ACC112 (cell line): ENCODE data around the gene NFASC.

ENCODE experiments used
- H2AFZ ChIP-seq: fragments of 200-600 bp; sonication (generic); one replicate; pipeline ENCODE4 v1.6.0; 2017; ENCODE audit warnings: antibody characterized with exemption, low read length; ENCODE audit not compliant: unreplicated experiment
- H3K27ac ChIP-seq: fragments of 200-600 bp; sonication (generic); 2 replicates; pipeline ENCODE4 v1.5.1; 2014; ENCODE audit warnings: low read depth, mild to moderate bottlenecking, antibody characterized with exemption, low read length, moderate library complexity
- H3K27me3 ChIP-seq: fragments of 200-600 bp; sonication (generic); 2 replicates; pipeline ENCODE4 v1.6.1; 2014; ENCODE audit warnings: mild to moderate bottlenecking, antibody characterized with exemption, low read length, moderate library complexity, mixed read lengths; ENCODE audit not compliant: insufficient read depth
- H3K36me3 ChIP-seq: fragments of 200-600 bp; sonication (generic); 2 replicates; pipeline ENCODE4 v1.6.1; 2016; ENCODE audit warnings: mild to moderate bottlenecking, antibody characterized with exemption, low read length, moderate library complexity, mixed read lengths; ENCODE audit not compliant: insufficient read depth
- H3K4me1 ChIP-seq: fragments of 200-600 bp; sonication (generic); one replicate; pipeline ENCODE4 v1.6.1; 2016; ENCODE audit warnings: low read length, mixed read lengths; ENCODE audit not compliant: insufficient read depth, unreplicated experiment, control insufficient read depth
- H3K4me3 ChIP-seq: fragments of 200-600 bp; sonication (generic); 2 replicates; pipeline ENCODE4 v1.5.1; 2014; ENCODE audit warnings: mild to moderate bottlenecking, low read depth, low read length
- H3K79me2 ChIP-seq: fragments of 200-600 bp; sonication (generic); one replicate; pipeline ENCODE4 v1.6.0; 2016; ENCODE audit warnings: low read length; ENCODE audit not compliant: control insufficient read depth, unreplicated experiment, insufficient read depth

The NFASC gene

DNA sequence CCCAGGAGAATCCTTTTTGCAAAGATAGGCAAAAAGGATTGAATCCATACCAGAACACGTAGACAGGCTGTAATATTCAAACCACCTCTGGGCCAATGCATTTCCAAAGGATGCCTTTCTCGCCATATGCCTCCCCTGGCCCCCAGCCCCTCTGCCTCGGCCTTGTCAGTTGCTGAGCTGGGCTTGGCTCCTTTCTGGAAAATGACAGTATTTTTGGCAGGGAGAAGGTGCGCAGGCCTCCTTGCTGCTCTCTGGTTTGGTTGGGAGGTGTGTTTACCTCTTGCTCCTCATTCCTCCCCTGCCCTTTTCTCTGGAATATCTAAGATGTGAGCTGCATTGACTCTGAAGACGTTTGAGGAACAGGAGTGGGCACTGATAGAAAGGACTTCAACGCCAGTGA, 146.3 kb downstream of the NFASC start:
- Histone ChIP-seq H3K27me3 (no peaks in the 10 kb centered on the region), H3K36me3 (no peaks in the 10 kb centered on the region), H2AFZ (no peak overlapping the region), H3K4me3 (no peak overlapping the region), H3K27ac (no peak overlapping the region), H3K4me1 (no peaks in the 10 kb centered on the region), H3K79me2 (no peaks in the 10 kb centered on the region)

DNA sequence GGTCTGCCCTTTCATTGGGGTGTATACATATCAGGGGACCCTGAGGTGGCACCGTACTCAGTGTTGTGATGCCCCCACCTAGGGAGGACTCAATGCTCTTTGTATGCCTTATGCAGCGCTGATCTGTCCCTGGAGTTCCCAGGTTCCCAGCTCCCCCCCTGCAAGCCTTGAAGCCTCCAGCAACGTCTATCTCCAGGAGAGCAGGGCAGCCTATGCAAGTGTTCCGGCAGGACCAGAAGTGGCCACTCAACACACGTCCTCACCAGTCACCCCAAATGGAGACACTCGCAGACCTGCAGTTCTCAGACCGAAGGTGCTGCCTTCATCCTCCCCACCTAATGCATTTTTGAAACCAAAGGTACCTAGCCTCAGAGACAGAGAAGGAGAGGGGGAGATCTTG, 147.1 kb downstream of the NFASC start:
- H2AFZ ChIP-seq, result no peak overlapping the region
- no peaks in the 10 kb centered on the region for H3K27me3 ChIP-seq
- no peaks in the 10 kb centered on the region for H3K79me2 ChIP-seq
- no peaks in the 10 kb centered on the region for H3K36me3 ChIP-seq
- no peaks in the 10 kb centered on the region for H3K4me1 ChIP-seq
- H3K4me3 ChIP-seq, result no peak overlapping the region
- no peak overlapping the region for H3K27ac ChIP-seq

DNA sequence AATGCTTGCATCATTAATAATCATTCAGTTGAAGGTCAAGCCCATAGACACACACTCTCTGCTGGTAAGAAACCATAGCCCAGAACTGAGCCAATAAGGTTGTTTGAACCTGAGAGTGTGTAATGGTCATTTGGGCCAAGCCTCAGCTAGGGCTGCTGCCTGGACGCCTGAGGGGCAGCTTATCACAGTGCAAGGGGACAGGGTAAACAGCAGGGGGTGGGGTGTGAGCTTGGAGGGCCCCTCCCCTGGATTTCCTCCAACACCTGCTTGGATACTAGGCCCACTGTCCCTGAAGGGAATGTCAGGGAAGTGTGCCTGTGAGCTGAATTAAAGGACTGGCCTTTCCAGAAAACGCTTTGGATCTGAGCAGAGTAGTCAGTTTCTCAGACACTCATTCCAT, 147.7 kb downstream of the NFASC start:
- no peaks in the 10 kb centered on the region for H3K27me3 ChIP-seq
- no peak overlapping the region for H2AFZ ChIP-seq
- no peaks in the 10 kb centered on the region for H3K4me1 ChIP-seq
- H3K36me3 ChIP-seq, result no peaks in the 10 kb centered on the region
- no peak overlapping the region for H3K4me3 ChIP-seq
- H3K27ac ChIP-seq, result no peak overlapping the region
- H3K79me2 ChIP-seq, result no peaks in the 10 kb centered on the region

DNA sequence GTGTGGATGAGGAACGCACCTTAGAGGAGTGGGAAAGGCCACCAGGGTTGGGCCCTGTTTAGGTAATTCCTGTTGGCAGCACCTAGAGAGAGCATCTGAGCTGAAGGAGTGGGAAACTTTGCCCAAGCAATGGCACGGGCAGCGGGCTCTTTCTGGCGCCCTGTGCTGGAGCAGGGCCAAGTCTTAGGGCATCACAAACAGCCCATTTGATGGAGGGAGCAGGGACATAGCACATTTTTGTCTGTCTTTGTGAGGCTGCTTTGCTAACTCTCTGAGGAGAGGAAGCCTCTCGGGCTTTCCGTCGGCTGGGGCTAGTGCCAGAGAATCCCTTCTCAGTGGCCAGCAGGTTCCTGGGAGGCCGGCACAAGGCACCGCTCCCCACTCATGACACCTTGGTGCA, 149.8 kb downstream of the NFASC start:
- H2AFZ ChIP-seq, result no peak overlapping the region
- H3K4me3 ChIP-seq, result no peak overlapping the region
- H3K79me2 ChIP-seq, result no peaks in the 10 kb centered on the region
- H3K4me1 ChIP-seq, result no peaks in the 10 kb centered on the region
- H3K36me3 ChIP-seq, result no peaks in the 10 kb centered on the region
- no peak overlapping the region for H3K27ac ChIP-seq
- no peaks in the 10 kb centered on the region for H3K27me3 ChIP-seq

DNA sequence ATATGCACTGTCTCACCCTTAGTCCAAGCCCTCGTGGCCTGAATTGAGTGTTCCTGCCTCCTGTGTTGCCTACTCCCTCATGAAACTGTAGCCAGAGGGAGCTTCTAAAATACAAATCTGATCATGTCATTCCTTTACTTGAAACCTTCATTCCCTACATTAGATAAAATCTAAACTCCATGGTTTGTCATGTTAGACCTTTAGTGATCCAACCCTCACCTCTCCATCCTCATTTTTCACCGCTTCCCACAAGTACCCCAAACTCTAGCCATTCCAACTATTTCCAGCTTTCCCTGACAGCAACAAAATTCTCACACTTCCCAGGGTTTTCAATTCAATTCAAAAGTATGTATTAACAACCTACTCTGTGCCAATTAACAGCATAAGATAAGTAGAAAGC, 154.0 kb downstream of the NFASC start:
- no peaks in the 10 kb centered on the region for H3K36me3 ChIP-seq
- H3K4me3 ChIP-seq, result no peak overlapping the region
- no peak overlapping the region for H3K27ac ChIP-seq
- no peaks in the 10 kb centered on the region for H3K79me2 ChIP-seq
- peaks cover 15% of the 10 kb centered on the region for H3K27me3 ChIP-seq
- no peak overlapping the region for H2AFZ ChIP-seq
- no peaks in the 10 kb centered on the region for H3K4me1 ChIP-seq

DNA sequence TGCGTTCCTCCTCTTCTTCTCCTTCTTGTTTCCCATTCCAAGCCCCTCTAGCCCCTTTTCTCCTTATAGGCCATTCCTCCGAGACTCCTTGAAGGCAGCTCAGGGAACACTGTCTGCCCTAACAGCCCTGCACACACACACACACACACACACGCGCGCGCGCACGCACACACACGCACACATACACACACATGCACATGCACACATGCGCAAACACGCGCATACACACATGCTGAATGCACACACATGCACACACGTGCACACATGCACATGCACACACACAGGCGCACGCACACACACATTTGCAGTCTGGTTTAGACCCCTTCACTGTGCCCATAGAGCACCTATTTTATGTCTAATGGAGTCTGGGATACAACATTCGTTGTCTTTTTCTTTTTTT, 154.6 kb downstream of the NFASC start:
- Histone ChIP-seq H3K4me3 (no peak overlapping the region), H3K79me2 (no peaks in the 10 kb centered on the region), H3K27me3 (peaks cover 20% of the 10 kb centered on the region), H3K4me1 (no peaks in the 10 kb centered on the region), H2AFZ (no peak overlapping the region), H3K36me3 (no peaks in the 10 kb centered on the region), H3K27ac (no peak overlapping the region)

DNA sequence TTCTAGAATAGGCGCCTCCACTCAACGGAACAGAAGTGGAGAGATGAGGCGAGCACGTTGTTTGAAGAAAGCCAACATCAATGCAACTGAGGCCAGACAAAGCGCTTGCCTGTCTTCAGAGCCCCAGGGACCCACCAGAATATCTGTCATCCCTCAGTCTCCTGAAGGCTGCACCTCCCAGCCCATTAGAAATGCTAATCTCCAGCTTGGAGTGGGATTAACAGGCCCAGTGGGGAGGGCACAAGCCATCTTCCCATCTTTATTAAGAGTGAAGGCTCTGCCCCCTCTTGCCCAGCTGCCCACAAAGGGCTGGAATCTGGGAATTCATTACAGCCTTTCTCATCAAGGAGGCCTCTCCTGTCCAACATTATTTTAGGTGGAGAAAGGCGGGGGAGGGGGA, 155.5 kb downstream of the NFASC start:
- H2AFZ ChIP-seq, result no peak overlapping the region
- no peak overlapping the region for H3K27ac ChIP-seq
- H3K36me3 ChIP-seq, result no peaks in the 10 kb centered on the region
- peaks cover 29% of the 10 kb centered on the region for H3K27me3 ChIP-seq
- no peak overlapping the region for H3K4me3 ChIP-seq
- no peaks in the 10 kb centered on the region for H3K79me2 ChIP-seq
- no peaks in the 10 kb centered on the region for H3K4me1 ChIP-seq

DNA sequence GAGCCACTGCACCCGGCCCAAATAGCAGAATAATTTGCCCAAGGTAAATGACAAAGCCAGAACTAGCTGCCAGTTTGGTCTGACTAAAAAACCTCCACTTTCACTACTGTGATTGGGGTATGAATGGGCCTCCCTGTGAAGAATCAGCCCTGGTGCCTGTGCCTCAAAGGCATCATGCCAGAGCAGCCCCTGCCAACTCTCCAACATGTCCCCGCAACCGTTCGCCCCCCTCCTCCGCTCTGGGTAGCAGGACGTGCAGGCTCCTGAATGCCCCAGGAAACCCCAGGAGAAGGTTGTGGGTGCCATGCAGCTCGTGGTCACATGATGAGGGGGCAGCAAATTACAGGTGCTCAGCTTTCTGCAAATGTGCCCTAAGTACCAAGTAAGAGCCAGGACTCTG, 157.7 kb downstream of the NFASC start:
- H3K36me3 ChIP-seq, result no peaks in the 10 kb centered on the region
- H3K4me3 ChIP-seq, result no peak overlapping the region
- no peaks in the 10 kb centered on the region for H3K79me2 ChIP-seq
- H2AFZ ChIP-seq, result no peak overlapping the region
- H3K27me3 ChIP-seq, result peaks cover 47% of the 10 kb centered on the region
- H3K27ac ChIP-seq, result no peak overlapping the region
- H3K4me1 ChIP-seq, result no peaks in the 10 kb centered on the region

DNA sequence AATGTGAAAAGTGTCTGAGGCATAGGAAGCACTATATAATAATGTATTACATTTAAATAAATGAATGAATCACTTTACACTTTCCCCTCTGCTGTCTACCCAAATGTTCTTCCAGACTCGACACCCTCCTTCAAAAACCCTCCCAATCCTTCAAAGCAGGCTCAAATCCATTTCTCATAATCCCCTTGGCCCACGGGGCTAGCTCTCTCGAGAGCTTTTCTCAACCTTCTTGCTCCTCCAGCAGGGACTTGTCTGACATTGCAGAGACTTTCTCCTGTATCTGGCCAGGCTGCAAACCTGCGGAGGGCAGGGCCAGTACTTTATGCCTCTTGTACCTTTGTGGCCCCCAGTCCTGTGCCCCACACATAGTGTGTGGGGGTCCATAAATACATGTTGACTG, 158.3 kb downstream of the NFASC start:
- no peak overlapping the region for H2AFZ ChIP-seq
- no peaks in the 10 kb centered on the region for H3K36me3 ChIP-seq
- no peaks in the 10 kb centered on the region for H3K4me1 ChIP-seq
- H3K79me2 ChIP-seq, result no peaks in the 10 kb centered on the region
- peaks cover 48% of the 10 kb centered on the region for H3K27me3 ChIP-seq
- H3K27ac ChIP-seq, result no peak overlapping the region
- no peak overlapping the region for H3K4me3 ChIP-seq

DNA sequence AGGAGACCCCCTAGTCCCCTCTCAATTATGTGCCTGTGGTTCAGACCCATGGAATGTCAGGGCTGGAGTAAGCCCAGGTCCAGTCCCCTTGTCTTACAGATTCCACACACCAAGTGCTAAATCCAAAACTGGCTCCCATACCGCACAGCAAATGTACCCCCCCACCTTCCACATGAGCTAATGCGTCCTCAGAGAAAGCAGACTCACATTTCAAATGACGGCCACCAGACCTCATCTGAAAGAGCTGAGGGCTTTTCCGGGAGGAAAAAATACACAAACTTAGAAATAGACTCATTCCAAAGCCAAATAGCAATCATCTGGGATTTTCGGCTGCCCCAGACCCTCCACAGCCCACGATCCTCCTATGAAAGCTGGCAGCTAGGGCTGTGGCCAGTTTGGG, 159.6 kb downstream of the NFASC start:
- Histone ChIP-seq H2AFZ (no peak overlapping the region), H3K27me3 (peaks cover 50% of the 10 kb centered on the region)

DNA sequence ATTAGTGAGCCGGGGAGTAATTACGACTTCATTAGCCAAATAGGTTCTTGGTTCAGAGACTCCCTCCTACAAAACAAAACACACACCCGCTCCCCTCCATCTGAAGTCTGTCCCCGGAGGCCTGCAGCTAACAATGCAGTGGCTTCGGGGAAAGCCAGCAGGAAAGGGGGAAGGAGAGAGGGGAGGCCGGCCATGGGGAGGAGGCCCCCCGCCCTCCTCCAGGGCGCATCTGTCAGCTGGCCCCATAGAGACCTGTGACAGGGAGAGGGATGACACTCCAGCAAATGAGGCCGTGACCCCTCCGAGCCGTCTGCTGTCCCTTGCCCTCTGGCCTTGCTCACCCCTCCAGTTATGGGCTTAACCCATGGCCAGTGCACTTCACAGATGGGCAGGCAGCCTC, 160.2 kb downstream of the NFASC start:
- no peaks in the 10 kb centered on the region for H3K36me3 ChIP-seq
- H3K27me3 ChIP-seq, result peaks cover 56% of the 10 kb centered on the region

More for the DNA sequence above, 159.6 kb downstream of the NFASC start:
- Histone ChIP-seq H3K27ac (no peak overlapping the region), H3K4me3 (no peak overlapping the region), H3K36me3 (no peaks in the 10 kb centered on the region), H3K4me1 (no peaks in the 10 kb centered on the region), H3K79me2 (no peaks in the 10 kb centered on the region)

DNA sequence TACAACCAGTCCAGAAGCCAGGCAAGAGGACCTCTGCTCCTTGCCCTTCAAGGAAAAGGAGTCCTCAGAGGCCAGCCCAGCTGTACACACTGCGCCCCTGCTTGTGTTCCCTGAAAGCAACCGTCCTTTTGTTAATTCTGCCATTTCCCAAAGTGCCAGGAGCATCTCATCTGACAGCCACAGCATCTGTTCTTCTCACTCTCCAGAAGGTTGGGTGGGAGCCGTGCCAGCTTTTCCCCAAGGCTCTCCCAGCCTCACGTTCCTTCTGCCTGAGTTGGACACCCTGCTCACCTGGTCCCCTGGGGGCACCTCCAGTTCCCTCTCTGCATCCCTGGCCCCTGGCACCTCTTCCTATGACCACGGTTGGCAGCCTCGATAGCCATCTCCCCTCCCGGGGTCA, 161.8 kb downstream of the NFASC start:
- no peaks in the 10 kb centered on the region for H3K36me3 ChIP-seq
- no peak overlapping the region for H2AFZ ChIP-seq
- H3K4me3 ChIP-seq, result no peak overlapping the region
- peaks cover 62% of the 10 kb centered on the region for H3K27me3 ChIP-seq
- no peaks in the 10 kb centered on the region for H3K79me2 ChIP-seq
- no peak overlapping the region for H3K27ac ChIP-seq
- no peaks in the 10 kb centered on the region for H3K4me1 ChIP-seq

More for the DNA sequence above, 160.2 kb downstream of the NFASC start:
- H3K4me1 ChIP-seq, result no peaks in the 10 kb centered on the region
- no peak overlapping the region for H3K4me3 ChIP-seq
- no peak overlapping the region for H3K27ac ChIP-seq
- no peaks in the 10 kb centered on the region for H3K79me2 ChIP-seq
- H2AFZ ChIP-seq, result no peak overlapping the region
